ENCODE measurements around the gene ZSCAN9. TPM values are rescaled to one million over a fixed set of nuclear protein-coding genes. Genes with fewer than 3 reads are reported as not detected.

Gene ZSCAN9
- total and polyA plus RNA-seq, 4 donors = 1.3 to 4.8 (median 2.6) TPM

DNA sequence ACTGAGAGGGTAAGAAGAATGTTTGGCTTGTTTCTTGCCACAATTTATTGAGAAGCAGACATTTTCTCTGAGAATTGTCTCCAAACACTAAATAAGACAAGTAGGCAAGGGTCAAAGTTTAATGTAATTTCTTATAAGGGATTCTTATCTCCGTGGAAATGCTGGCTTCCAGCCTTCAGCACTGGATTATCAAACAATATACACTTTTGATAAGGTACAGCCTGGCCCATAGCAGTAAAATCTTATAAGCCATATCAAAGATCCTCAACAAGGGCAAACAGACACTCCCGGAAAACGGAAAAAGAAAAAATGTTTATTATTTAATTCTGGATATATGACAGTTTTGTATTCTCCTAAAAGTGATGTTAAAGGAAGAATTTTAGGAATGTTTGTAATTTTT lies 18.5 kb upstream of the ZSCAN9 start (continued):
- no peak for TF ChIP-seq HNF4A (conservative IDR thresholded peaks at IDR 0.05)
- no peak for TF ChIP-seq TAF1 (conservative IDR thresholded peaks at IDR 0.05)

DNA sequence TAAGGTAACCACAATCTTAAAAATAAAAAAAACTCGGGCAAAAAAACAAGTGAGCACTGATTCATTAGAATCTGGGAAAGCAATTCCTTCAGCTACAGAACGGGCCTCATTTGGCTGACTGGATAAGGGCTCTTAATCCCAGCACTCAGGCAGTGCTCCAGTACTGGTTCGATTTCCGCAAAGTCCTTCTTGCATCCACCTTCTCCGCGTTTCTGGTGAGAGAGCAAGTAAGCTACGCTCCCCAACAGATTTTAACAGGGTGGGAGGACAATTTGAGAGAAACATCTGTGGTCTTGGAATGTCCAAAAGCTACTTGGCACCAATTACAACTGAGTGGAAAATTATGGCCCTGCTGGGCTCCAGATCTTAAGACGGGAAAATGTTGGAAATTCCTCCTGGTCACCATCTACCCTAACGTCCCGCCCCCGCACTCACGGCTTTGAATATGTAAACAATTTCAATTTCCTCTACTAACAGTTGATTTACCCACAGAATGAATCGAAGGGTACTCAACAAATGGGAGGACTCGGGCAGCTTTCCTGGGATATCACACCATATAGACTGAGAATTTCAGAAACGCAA lies 18.1 kb upstream of the ZSCAN9 start:
- H3K4me1 ChIP-seq (ENCODE audit: control insufficient read depth in 4 of 4, insufficient read depth in 4 of 4, low read length in 3 of 4) = peaks cover 0 to 4% (median 2%) of the 10 kb centered on the region in 4 donors
- TF ChIP-seq, protein P1, sequence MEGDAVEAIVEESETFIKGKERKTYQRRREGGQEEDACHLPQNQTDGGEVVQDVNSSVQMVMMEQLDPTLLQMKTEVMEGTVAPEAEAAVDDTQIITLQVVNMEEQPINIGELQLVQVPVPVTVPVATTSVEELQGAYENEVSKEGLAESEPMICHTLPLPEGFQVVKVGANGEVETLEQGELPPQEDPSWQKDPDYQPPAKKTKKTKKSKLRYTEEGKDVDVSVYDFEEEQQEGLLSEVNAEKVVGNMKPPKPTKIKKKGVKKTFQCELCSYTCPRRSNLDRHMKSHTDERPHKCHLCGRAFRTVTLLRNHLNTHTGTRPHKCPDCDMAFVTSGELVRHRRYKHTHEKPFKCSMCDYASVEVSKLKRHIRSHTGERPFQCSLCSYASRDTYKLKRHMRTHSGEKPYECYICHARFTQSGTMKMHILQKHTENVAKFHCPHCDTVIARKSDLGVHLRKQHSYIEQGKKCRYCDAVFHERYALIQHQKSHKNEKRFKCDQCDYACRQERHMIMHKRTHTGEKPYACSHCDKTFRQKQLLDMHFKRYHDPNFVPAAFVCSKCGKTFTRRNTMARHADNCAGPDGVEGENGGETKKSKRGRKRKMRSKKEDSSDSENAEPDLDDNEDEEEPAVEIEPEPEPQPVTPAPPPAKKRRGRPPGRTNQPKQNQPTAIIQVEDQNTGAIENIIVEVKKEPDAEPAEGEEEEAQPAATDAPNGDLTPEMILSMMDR (IDR thresholded peaks at IDR 0.05; ENCODE audit: low read depth, low read length, missing input control) = no peak
- TF ChIP-seq TAF1 (conservative IDR thresholded peaks at IDR 0.05) = no peak
- H3K9ac ChIP-seq (ENCODE audit: low read depth in 1 of 2, low read length in 2 of 2) = no peak overlapping the region
- WGBS = 9% methylated on average over 15 of the region's 15 CpGs
- peak overlapping the region in 1 of 3 donors; percentile 23 for H3K4me3 ChIP-seq (ENCODE audit: low read depth in 1 of 3, low read length in 3 of 3)
- H3K27me3 ChIP-seq (ENCODE audit: control insufficient read depth in 4 of 4, insufficient read depth in 4 of 4, low read length in 3 of 4) = peaks cover 3 to 48% (median 24%) of the 10 kb centered on the region in 4 donors
- H3K36me3 ChIP-seq (ENCODE audit: control insufficient read depth in 4 of 4, insufficient read depth in 3 of 4, low read depth in 1 of 4, low read length in 3 of 4) = no peaks in the 10 kb centered on the region
- no peak for DNase-seq (ENCODE audit: low spot score)
- H3K27ac ChIP-seq (ENCODE audit: low read depth in 1 of 2, low read length in 2 of 2) = no peak overlapping the region
- peaks cover 3 to 36% (median 6%) of the 10 kb centered on the region in 4 donors for H3K9me3 ChIP-seq (ENCODE audit: control insufficient read depth in 4 of 4, low read length in 3 of 4)

DNA sequence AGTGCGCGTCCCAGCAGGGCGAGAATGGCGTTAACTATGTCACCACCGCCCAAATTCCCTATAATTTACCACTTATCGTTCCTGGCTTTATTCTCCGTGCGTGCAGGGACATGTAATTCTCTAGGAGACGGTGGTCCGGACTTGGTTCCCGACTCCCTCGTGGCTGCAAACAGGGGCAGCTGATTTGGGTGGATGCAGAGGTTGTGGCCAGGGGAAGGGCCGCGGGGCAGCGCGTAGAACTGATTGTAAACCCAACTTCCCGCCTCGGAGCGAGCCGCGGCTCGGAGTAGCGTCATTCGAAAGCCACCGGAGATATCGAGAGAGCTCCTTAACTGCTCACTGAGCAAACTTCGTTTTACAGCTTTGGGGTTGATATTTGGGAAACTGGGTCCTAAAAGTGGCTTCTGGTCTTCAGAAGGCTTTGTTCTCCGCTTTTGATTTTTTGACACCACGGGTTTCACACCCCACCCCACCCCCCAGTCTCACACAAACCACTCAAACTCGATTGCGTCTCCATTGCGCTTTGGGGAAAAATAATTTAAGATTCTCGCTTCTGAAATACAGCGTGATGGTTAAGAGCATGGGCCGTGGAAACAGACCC lies 17.5 kb upstream of the ZSCAN9 start:
- Histone ChIP-seq H3K27ac (ENCODE audit: low read depth in 1 of 2, low read length in 2 of 2) (no peak overlapping the region), H3K36me3 (ENCODE audit: control insufficient read depth in 4 of 4, insufficient read depth in 3 of 4, low read depth in 1 of 4, low read length in 3 of 4) (no peaks in the 10 kb centered on the region), H3K4me1 (ENCODE audit: control insufficient read depth in 4 of 4, insufficient read depth in 4 of 4, low read length in 3 of 4) (peaks cover 0 to 4% (median 3%) of the 10 kb centered on the region in 4 donors), H3K9ac (ENCODE audit: low read depth in 1 of 2, low read length in 2 of 2) (no peak overlapping the region), H3K9me3 (ENCODE audit: control insufficient read depth in 4 of 4, low read length in 3 of 4) (peaks cover under 1 to 36% (median 5%) of the 10 kb centered on the region in 4 donors), H3K27me3 (ENCODE audit: control insufficient read depth in 4 of 4, insufficient read depth in 4 of 4, low read length in 3 of 4) (peaks cover 5 to 47% (median 24%) of the 10 kb centered on the region in 4 donors), H3K4me3 (ENCODE audit: low read depth in 1 of 3, low read length in 3 of 3) (peak overlapping the region in 1 of 3 donors; percentile 23)
- no peak for DNase-seq (ENCODE audit: low spot score)
- 5% methylated on average over 35 of the region's 35 CpGs for WGBS
- TF ChIP-seq SP1 (IDR thresholded peaks at IDR 0.05) = no peak
- TF ChIP-seq, protein P2, sequence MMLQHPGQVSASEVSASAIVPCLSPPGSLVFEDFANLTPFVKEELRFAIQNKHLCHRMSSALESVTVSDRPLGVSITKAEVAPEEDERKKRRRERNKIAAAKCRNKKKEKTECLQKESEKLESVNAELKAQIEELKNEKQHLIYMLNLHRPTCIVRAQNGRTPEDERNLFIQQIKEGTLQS (IDR thresholded peaks at IDR 0.05) = no peak
- no peak for TF ChIP-seq RXRA (IDR thresholded peaks at IDR 0.05)
- no peak for TF ChIP-seq EGR1 (IDR thresholded peaks at IDR 0.05; ENCODE audit: low read depth in 2 of 2)
- TF ChIP-seq, protein P1 (IDR thresholded peaks at IDR 0.05; ENCODE audit: low read depth, low read length, missing input control) = no peak
- no peak for TF ChIP-seq HNF4A (conservative IDR thresholded peaks at IDR 0.05)
- TF ChIP-seq FOXA1 (IDR thresholded peaks at IDR 0.05) = no peak
- TF ChIP-seq GABPA (IDR thresholded peaks at IDR 0.05 in 1 of 2, conservative IDR thresholded peaks at IDR 0.05 in 1 of 2) = no peak
- TF ChIP-seq NR2F2 (IDR thresholded peaks at IDR 0.05) = no peak
- TF ChIP-seq, protein P3, sequence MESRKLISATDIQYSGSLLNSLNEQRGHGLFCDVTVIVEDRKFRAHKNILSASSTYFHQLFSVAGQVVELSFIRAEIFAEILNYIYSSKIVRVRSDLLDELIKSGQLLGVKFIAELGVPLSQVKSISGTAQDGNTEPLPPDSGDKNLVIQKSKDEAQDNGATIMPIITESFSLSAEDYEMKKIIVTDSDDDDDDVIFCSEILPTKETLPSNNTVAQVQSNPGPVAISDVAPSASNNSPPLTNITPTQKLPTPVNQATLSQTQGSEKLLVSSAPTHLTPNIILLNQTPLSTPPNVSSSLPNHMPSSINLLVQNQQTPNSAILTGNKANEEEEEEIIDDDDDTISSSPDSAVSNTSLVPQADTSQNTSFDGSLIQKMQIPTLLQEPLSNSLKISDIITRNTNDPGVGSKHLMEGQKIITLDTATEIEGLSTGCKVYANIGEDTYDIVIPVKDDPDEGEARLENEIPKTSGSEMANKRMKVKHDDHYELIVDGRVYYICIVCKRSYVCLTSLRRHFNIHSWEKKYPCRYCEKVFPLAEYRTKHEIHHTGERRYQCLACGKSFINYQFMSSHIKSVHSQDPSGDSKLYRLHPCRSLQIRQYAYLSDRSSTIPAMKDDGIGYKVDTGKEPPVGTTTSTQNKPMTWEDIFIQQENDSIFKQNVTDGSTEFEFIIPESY (IDR thresholded peaks at IDR 0.05) = no peak
- no peak for TF ChIP-seq JUND (IDR thresholded peaks at IDR 0.05)
- no peak for TF ChIP-seq RAD21 (IDR thresholded peaks at IDR 0.05)
